D721Med (cell line): Measurements from ENCODE around the gene DHFR2.

Experiments
- DNase-seq: peaks from one replicate; pipeline ENCODE4 v3.0.0; 2011; ENCODE audit warnings: low spot score; ENCODE audit not compliant: insufficient read length
- FAIRE-seq: peaks from 2 replicates; lab custom pipeline; 2011; peaks lifted over from hg19 to GRCh38; lab: Jason Lieb, UNC
- TF ChIP-seq, protein P1 (sequence below): IDR thresholded peaks from 2 replicates; pipeline ENCODE4 v1.5.1; 2012; ENCODE audit warnings: mild to moderate bottlenecking, control low read depth; ENCODE audit not compliant: insufficient read depth; ENCODE audit errors: missing control alignments

DHFR2 gene

DNA sequence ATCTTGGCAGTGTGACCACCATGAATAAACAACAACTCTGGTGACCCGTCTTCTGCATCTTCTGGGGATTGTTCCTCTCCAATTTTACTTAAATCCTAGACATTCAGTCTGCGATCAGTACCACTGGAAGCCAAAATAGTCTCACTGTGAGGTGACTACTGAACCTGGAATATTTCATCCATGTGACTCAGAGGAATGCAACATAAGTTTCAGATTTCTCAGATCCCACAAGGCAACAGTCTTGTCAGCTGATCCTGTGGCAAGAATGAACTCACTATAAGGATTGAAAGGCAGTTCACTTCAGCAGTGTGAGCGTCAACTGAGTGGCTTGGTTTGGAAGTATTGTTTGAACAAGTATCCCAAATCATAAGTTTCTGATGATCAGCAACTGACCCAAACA, 13.3 kb upstream of the DHFR2 start:
- DNase-seq = no peak
- FAIRE-seq = no peak
- TF ChIP-seq, protein P1, sequence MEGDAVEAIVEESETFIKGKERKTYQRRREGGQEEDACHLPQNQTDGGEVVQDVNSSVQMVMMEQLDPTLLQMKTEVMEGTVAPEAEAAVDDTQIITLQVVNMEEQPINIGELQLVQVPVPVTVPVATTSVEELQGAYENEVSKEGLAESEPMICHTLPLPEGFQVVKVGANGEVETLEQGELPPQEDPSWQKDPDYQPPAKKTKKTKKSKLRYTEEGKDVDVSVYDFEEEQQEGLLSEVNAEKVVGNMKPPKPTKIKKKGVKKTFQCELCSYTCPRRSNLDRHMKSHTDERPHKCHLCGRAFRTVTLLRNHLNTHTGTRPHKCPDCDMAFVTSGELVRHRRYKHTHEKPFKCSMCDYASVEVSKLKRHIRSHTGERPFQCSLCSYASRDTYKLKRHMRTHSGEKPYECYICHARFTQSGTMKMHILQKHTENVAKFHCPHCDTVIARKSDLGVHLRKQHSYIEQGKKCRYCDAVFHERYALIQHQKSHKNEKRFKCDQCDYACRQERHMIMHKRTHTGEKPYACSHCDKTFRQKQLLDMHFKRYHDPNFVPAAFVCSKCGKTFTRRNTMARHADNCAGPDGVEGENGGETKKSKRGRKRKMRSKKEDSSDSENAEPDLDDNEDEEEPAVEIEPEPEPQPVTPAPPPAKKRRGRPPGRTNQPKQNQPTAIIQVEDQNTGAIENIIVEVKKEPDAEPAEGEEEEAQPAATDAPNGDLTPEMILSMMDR = no peak

DNA sequence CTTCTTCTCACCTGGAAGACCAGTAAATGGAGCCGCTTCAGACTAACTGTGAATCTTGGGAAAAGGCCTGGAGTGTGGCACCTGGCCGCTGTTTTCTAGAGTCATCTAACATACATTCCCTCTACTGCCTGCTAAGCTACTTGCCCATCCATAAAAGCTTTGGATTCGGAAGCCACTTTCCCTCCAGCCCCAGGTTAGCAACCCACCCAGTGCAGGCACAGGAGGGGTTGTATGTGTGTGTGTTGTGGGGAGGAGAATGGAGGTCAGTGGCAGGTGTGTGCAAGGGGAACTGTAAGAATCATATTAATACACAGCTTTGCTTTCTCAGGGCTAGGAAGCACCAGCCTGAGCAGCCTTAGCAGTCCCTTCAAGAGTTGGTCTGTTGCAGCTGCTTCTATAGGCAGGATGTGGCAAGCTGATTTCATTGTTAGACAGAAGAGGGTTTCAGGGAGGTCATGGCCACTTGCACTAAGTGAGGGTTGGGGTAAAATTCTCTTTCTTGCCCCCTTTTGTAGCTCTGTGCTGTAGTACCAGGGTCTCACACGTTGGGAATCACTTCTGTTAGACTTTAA, 9.1 kb upstream of the DHFR2 start:
- FAIRE-seq (no peak), DNase-seq (no peak)
- TF ChIP-seq, protein P1 = no peak

DNA sequence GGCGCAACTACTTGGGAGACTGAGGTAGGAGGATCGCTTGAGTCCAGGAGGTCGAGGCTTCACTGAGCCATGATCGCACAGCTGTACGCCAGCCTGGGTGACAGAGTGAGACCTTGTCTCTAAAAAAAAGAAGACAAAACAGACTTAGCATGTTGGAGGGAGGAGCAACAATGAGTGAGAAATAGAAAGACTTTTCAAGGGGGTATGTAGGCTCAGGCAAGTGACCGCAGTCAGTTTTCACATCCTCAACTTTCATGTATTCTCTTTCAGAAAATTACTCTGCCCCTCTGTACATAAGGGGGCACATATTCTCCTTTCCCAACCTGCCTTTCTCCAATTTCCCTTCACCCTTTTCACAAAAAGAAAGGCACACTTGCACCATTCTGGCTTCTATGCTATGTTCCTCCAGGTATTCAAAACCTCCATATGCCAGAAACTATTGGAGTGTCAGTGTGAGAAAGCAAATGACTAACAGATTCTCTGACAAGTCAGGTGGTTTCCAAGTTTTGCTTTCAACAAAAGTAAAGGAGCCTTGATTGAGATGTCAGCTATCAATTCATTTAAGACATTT, 7.7 kb upstream of the DHFR2 start:
- TF ChIP-seq, protein P1 = no peak
- DNase-seq (no peak), FAIRE-seq (no peak)

DNA sequence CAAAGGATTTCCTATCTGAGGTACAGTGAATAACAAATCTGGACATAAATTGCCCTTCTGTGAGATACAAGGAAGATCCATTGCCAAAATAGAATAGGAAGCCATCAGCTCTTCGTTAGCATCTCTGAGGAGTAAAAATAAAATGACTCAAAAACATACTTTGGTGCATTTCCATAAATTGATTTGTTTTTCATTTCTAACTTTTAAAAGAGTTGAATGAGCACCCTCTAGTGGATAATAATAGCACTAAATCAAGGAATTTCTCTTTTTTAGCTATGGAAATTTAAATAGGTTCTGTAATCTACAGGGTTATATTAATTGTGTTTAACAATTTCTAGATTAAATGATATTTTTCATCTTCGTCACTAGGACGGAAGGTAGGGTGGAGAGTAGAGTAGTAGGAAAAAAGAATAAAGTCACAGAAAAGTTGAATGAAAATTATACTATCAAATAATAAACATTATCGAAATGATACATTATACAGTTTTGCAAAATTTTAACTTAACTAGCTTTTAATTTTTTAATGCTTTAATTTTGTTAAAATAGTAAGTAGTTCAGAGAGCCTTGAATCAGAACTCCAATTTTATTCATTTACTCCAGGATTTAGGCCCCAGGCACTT, 6.6 kb upstream of the DHFR2 start:
- FAIRE-seq (no peak), DNase-seq (no peak)
- TF ChIP-seq, protein P1 = peak; percentile 59

DNA sequence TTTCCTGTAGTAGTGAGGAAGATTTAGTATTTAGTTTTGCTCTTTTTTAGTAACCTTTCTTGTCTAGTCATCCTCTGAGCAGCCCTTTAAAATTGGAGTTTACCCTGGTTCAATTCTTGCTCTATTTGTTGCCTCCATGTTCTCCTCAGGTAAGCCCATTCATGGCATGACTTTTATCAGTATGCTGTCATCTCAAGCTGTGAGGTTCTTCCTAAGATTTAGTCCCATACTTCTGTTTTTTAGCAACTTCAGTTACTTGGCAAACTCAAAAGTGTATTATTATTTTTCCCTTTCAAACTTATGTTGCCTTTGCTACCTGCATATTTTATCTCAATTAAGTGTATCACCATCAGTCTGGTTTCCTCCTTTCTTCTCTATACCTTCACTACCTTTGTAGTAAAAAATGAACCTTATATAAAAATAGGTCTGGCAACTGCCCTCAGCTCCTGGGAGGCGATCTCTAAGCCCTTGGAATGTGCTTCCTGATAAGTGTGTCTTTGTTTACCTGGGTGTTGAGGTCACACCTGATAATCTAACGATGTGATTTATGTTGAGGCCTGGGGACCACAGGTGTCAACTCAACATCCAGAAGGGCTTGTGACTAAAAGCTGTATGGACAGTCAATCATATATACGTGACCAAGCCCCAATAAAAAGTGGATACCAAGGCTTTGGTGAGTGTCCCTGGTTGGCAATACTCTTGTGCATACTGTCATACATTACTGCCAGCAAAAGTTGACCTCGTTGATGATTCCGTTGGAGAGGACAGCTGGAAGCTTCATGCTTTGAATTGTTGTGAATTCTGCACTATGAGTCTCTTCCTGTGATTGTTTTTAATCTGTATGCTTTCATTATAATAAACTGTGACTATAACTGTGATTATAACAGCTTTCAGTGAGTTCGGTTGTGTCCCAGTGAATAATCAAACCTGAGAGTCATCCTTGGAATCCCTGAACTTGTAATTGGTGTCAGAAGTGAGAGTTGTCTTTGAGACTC, 4.1 kb upstream of the DHFR2 start:
- FAIRE-seq (no peak), DNase-seq (no peak)
- TF ChIP-seq, protein P1 = no peak

DNA sequence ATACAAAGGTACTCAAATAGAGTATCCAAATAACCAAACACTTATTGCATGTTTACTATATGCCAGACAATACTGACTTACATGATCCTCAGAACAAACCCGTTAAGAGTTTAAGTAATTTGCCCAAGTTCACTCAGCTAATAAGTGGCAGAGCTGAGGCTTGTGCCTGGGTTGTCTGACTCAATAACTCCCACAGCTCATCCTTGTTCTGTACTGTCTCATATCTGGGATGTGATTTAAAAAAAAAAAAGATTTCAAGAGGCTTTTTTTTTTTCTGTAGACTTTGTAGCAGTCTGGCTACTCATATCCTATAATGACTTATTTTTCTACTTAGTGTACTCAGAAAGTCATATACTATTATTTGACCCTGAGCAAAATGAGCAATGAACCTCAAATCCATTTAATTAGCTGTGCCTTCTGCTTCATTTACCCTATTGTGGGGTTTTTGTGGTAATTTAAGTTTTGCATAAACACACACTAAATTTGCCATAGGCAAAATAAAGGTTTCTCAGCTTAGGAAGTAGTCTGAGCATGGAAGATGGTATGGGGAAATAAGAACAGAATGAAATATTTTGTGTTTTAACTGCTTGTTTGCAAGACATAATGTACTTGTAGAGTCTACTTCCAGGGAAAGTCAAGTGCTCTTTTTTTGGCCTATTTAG, 3.2 kb upstream of the DHFR2 start:
- FAIRE-seq = no peak
- TF ChIP-seq, protein P1 = no peak
- DNase-seq = no peak
